Measurements from ENCODE around the gene CREG2. TPM values are rescaled to one million over a fixed set of nuclear protein-coding genes. Genes with fewer than 3 reads are reported as not detected.

Gene CREG2
- polyA plus RNA-seq, 1 donor from 2014 or later: 1.2 TPM

DNA sequence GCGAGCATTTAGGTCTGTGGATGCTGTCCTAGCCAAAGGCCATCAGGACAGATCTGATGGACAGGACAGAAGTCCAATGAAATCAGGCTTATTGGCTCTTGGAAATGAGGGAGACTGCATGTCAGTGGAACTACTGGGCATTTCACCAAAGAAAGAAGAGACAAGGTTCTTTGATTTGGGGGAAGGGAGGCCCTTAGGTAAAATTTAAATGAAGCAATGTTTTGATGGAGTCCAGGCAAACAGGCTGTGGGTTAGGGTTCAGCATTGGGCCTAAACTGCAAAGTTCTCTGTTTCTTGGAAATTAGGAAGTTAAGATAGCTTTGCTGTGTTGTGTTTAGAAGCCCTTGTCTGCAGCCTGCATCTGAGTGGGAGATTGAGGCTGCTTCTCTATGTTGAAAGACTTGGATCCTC lies 47.2 kb downstream of the CREG2 start:
- no peaks in the 10 kb centered on the region for H3K9me2 ChIP-seq (ENCODE audit: insufficient read depth, low read length)
- no peak overlapping the region for H3K4me2 ChIP-seq (ENCODE audit: low read length)
- no peak overlapping the region for H3K9ac ChIP-seq (ENCODE audit: low read length)
- no peak overlapping the region for H3K4me3 ChIP-seq (ENCODE audit: low read length)
- no peaks in the 10 kb centered on the region for H3K9me3 ChIP-seq (ENCODE audit: low read length)
- no peaks in the 10 kb centered on the region for H3K36me3 ChIP-seq (ENCODE audit: insufficient read depth, low read length)
- no peaks in the 10 kb centered on the region for H3K27me3 ChIP-seq (ENCODE audit: insufficient read depth, low read depth, low read length)
- no peaks in the 10 kb centered on the region for H3K79me2 ChIP-seq (replicated peaks; ENCODE audit: insufficient read depth, low read length)
- TF ChIP-seq SMC3 (conservative IDR thresholded peaks at IDR 0.05; ENCODE audit: poor library complexity): no peak
- TF ChIP-seq RAD21 (conservative IDR thresholded peaks at IDR 0.05): no peak
- TF ChIP-seq EZH2 (IDR thresholded peaks at IDR 0.05; ENCODE audit: borderline replicate concordance, insufficient read depth, low read length, poor library complexity, severe bottlenecking): no peak
- TF ChIP-seq POLR2AphosphoS5 (IDR thresholded peaks at IDR 0.05): no peak
- TF ChIP-seq REST (IDR thresholded peaks at IDR 0.05; ENCODE audit: borderline replicate concordance): no peak
- TF ChIP-seq TAF1 (IDR thresholded peaks at IDR 0.05; ENCODE audit: low read depth): no peak
- no peak for TF ChIP-seq MXI1 (conservative IDR thresholded peaks at IDR 0.05; ENCODE audit: poor library complexity, severe bottlenecking)
- TF ChIP-seq CTCF (IDR thresholded peaks at IDR 0.05; ENCODE audit: poor library complexity, severe bottlenecking): no peak
- TF ChIP-seq EP300 (conservative IDR thresholded peaks at IDR 0.05; ENCODE audit: poor library complexity, severe bottlenecking): no peak
- H3K27ac ChIP-seq (ENCODE audit: low read length): no peak overlapping the region
- no peak overlapping the region for H2AFZ ChIP-seq (ENCODE audit: low read depth, low read length)
- H3F3A ChIP-seq (ENCODE audit: insufficient read depth, low read length, poor library complexity, severe bottlenecking): no peaks in the 10 kb centered on the region
- no peaks in the 10 kb centered on the region for H4K20me1 ChIP-seq (ENCODE audit: insufficient read depth)

GRCh38 chr2:101339266-101339880 lies 47.9 kb downstream of the CREG2 start:
- Histone ChIP-seq H3K9ac (ENCODE audit: low read length) (no peak overlapping the region), H3K27ac (ENCODE audit: low read length) (no peak overlapping the region), H3K4me3 (ENCODE audit: low read length) (no peak overlapping the region), H3K36me3 (ENCODE audit: insufficient read depth, low read length) (no peaks in the 10 kb centered on the region), H3K9me2 (ENCODE audit: insufficient read depth, low read length) (no peaks in the 10 kb centered on the region), H3K79me2 (replicated peaks; ENCODE audit: insufficient read depth, low read length) (no peaks in the 10 kb centered on the region), H3F3A (ENCODE audit: insufficient read depth, low read length, poor library complexity, severe bottlenecking) (no peaks in the 10 kb centered on the region), H3K9me3 (ENCODE audit: low read length) (no peaks in the 10 kb centered on the region), H3K27me3 (ENCODE audit: insufficient read depth, low read depth, low read length) (no peaks in the 10 kb centered on the region), H4K20me1 (ENCODE audit: insufficient read depth) (no peaks in the 10 kb centered on the region), H2AFZ (ENCODE audit: low read depth, low read length) (no peak overlapping the region), H3K4me2 (ENCODE audit: low read length) (no peak overlapping the region)
- no peak for TF ChIP-seq REST (IDR thresholded peaks at IDR 0.05; ENCODE audit: borderline replicate concordance)
- no peak for TF ChIP-seq SMC3 (conservative IDR thresholded peaks at IDR 0.05; ENCODE audit: poor library complexity)
- TF ChIP-seq POLR2AphosphoS5 (IDR thresholded peaks at IDR 0.05): no peak
- TF ChIP-seq EP300 (conservative IDR thresholded peaks at IDR 0.05; ENCODE audit: poor library complexity, severe bottlenecking): no peak
- TF ChIP-seq EZH2 (IDR thresholded peaks at IDR 0.05; ENCODE audit: borderline replicate concordance, insufficient read depth, low read length, poor library complexity, severe bottlenecking): no peak
- TF ChIP-seq CTCF (IDR thresholded peaks at IDR 0.05; ENCODE audit: poor library complexity, severe bottlenecking): no peak
- TF ChIP-seq MXI1 (conservative IDR thresholded peaks at IDR 0.05; ENCODE audit: poor library complexity, severe bottlenecking): no peak
- TF ChIP-seq RAD21 (conservative IDR thresholded peaks at IDR 0.05): no peak
- no peak for TF ChIP-seq TAF1 (IDR thresholded peaks at IDR 0.05; ENCODE audit: low read depth)

All from neural cell (in vitro differentiated cells).